Dedifferentiated amniotic fluid mesenchymal stem cell (primary cell): ENCODE data around the gene PACS1.

Experiments
- DNase-seq: peaks from one replicate; pipeline ENCODE4 v3.0.0-alpha.2; 2016; ENCODE audit errors: extremely low spot score

The PACS1 gene

GRCh38 chr11:66184728-66185127, 114.7 kb downstream of the PACS1 start:
- DNase-seq: no peak

GRCh38 chr11:66186470-66186869, 116.4 kb downstream of the PACS1 start:
- DNase-seq: no peak

- DNase-seq: no peak
Observed at GRCh38 chr11:66187453-66187852, 117.4 kb downstream of the PACS1 start.

GRCh38 chr11:66188580-66188979, 118.5 kb downstream of the PACS1 start:
- DNase-seq: peak; percentile 40

GRCh38 chr11:66189031-66189745, 119.1 kb downstream of the PACS1 start:
- DNase-seq: no peak

GRCh38 chr11:66190786-66191185, 120.7 kb downstream of the PACS1 start:
- DNase-seq: no peak

GRCh38 chr11:66192181-66192863, 122.2 kb downstream of the PACS1 start:
- DNase-seq: no peak

GRCh38 chr11:66194391-66194790, 124.3 kb downstream of the PACS1 start:
- DNase-seq: no peak

- no peak for DNase-seq
Observed at GRCh38 chr11:66195867-66196266, 125.8 kb downstream of the PACS1 start.

- DNase-seq: no peak
Observed at GRCh38 chr11:66203847-66204246, 133.8 kb downstream of the PACS1 start.

- no peak for DNase-seq
Observed at GRCh38 chr11:66204412-66204811, 134.3 kb downstream of the PACS1 start.

GRCh38 chr11:66207816-66208215, 137.7 kb downstream of the PACS1 start:
- DNase-seq: no peak

- no peak for DNase-seq
Observed at GRCh38 chr11:66211100-66211499, 141.0 kb downstream of the PACS1 start.

GRCh38 chr11:66216911-66217310, 146.8 kb downstream of the PACS1 start:
- DNase-seq: no peak

- no peak for DNase-seq
Observed at GRCh38 chr11:66218036-66218435, 148.0 kb downstream of the PACS1 start.

- no peak for DNase-seq
Observed at GRCh38 chr11:66218846-66219620, 149.0 kb downstream of the PACS1 start.

GRCh38 chr11:66219846-66220565, 149.9 kb downstream of the PACS1 start:
- no peak for DNase-seq

GRCh38 chr11:66220566-66220935, 150.5 kb downstream of the PACS1 start:
- DNase-seq: no peak

- DNase-seq: no peak
Observed at GRCh38 chr11:66221012-66221411, 150.9 kb downstream of the PACS1 start.

- DNase-seq: no peak
Observed at GRCh38 chr11:66221726-66222236, 151.7 kb downstream of the PACS1 start.

GRCh38 chr11:66222358-66223149, 152.5 kb downstream of the PACS1 start:
- peak; percentile 91 for DNase-seq
